WTC11 (cell line): ENCODE results near the gene CSNK1E. TPM values are rescaled to one million over a fixed set of nuclear protein-coding genes. Genes with fewer than 3 reads are reported as not detected.

Experiments
- ATAC-seq: fragments of 200-7000 bp; cut with Tn5 transposase; 2 replicates; pipeline ENCODE4 v1.10.0; 2021; ENCODE audit warnings: mild to moderate bottlenecking, moderate library complexity
- CTCF ChIA-PET: fragments of 300-600 bp; sonication (Branson Sonifier 250); formaldehyde crosslinking; loops from one replicate; lab custom pipeline; 2021; ENCODE audit warnings: antibody characterized with exemption; lab: Charles Lee
- POLR2A ChIA-PET: fragments of 350-600 bp; sonication (Branson Sonifier 250); formaldehyde crosslinking; loops from one replicate; lab custom pipeline; 2021; ENCODE audit warnings: antibody characterized with exemption; lab: Charles Lee
- DNase-seq: peaks from one replicate; pipeline ENCODE4 v3.0.0; 2021; ENCODE audit warnings: low spot score
- H3K27ac Mint-ChIP-seq: 2 replicates; pipeline ENCODE4 v1.8.0; 2021; ENCODE audit warnings: mixed read lengths
- H3K27me3 Mint-ChIP-seq: 2 replicates; pipeline ENCODE4 v1.8.0; 2021; ENCODE audit warnings: low read depth, mild to moderate bottlenecking, moderate library complexity, mixed read lengths
- H3K36me3 Mint-ChIP-seq: 2 replicates; pipeline ENCODE4 v1.8.0; 2021; ENCODE audit warnings: mixed read lengths
- H3K4me1 Mint-ChIP-seq: 2 replicates; pipeline ENCODE4 v1.8.0; 2022; ENCODE audit warnings: mixed read lengths
- H3K4me3 Mint-ChIP-seq: 2 replicates; pipeline ENCODE4 v1.8.0; 2021; ENCODE audit warnings: mild to moderate bottlenecking, moderate library complexity, mixed read lengths
- H3K9me3 Mint-ChIP-seq: 2 replicates; pipeline ENCODE4 v1.8.0; 2021; ENCODE audit warnings: mixed read lengths
- NFATC4 ChIP-seq: fragments of 250-450 bp; sonication (Bioruptor Pico); IDR thresholded peaks from 2 replicates; pipeline ENCODE4 v1.9.0; 2021; ENCODE audit warnings: mild to moderate bottlenecking
- NFE2L1 ChIP-seq: sonication (generic); formaldehyde crosslinking; IDR thresholded peaks from 2 replicates; pipeline ENCODE4 v1.8.1; 2023; ENCODE audit warnings: missing genetic modification reagents
- ZNF423 ChIP-seq: fragments of 250-450 bp; sonication (Bioruptor Pico); IDR thresholded peaks from 2 replicates; pipeline ENCODE4 v2.1.2; 2022; ENCODE audit warnings: mild to moderate bottlenecking, moderate library complexity
- total RNA-seq: library from RNA; stranded (reverse); gene quantifications from 3 replicates; pipeline ENCODE4 v1.2.3, GENCODE V29; 2021
- TF ChIP-seq, protein P1 (sequence below): sonication (generic); formaldehyde crosslinking; IDR thresholded peaks from 2 replicates; pipeline ENCODE4 v1.8.0; 2022; ENCODE audit warnings: mild to moderate bottlenecking, missing genetic modification reagents
- TF ChIP-seq, protein P2 (sequence below): fragments of 250-450 bp; sonication (Bioruptor Pico); conservative IDR thresholded peaks from 2 replicates; pipeline ENCODE4 v1.9.0; 2021; ENCODE audit warnings: mild to moderate bottlenecking

The CSNK1E gene
- total RNA-seq, 1 experiment from 2014 or later: 265 TPM

DNA sequence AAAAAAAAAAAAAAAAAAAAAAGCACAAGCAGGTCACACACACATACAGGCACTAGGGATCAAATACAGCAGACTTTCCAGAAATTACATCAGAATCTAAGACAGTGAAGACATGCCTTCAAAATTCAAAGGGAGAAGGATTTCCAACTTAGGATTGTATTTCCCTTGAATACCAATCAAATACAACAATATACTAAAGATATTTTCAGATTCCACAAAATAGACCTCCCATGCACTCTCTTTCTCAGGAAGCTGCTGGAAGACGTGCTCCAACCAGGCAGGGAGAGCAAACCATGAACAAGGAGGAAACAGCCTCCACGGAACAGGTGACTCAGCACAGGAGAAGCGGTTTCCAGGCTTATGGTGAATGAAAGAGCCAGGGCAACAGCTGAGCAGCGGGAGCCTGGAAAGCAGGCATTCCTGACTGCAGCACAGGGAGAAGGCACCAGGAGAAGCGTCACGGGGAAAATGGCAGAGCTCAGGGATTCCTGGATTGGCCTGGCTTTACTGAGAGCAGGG is 76.4 kb downstream of the CSNK1E start:
- Mint-ChIP-seq H3K9me3 (no peaks in the 10 kb centered on the region), H3K4me1 (peaks cover 15% of the 10 kb centered on the region), H3K4me3 (no peak overlapping the region), H3K36me3 (peaks cover 20% of the 10 kb centered on the region), H3K27ac (peak overlapping the region; percentile 87), H3K27me3 (no peaks in the 10 kb centered on the region)
- POLR2A ChIA-PET: interaction anchor here (0.6 kb wide), 1 partner anchor 45 kb away, joined by 5 read pairs; no protein-coding TSS in a partner anchor
- CTCF ChIA-PET: interaction anchor here (0.6 to 1.5 kb wide), 8 partner anchors 10 to 189 kb away, joined by 3 to 10 read pairs (median 5); no protein-coding TSS in a partner anchor
- ATAC-seq (peak; percentile 91), DNase-seq (peak; percentile 71)
- peak; percentile 92 for TF ChIP-seq NFE2L1 (CRISPR knock-in tag)
- TF ChIP-seq, protein P1, sequence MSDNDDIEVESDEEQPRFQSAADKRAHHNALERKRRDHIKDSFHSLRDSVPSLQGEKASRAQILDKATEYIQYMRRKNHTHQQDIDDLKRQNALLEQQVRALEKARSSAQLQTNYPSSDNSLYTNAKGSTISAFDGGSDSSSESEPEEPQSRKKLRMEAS (CRISPR knock-in tag): no peak
- TF ChIP-seq ZNF423: 0 out of 2 replicates have a peak, but pooled peaks have one; percentile 22
- TF ChIP-seq, protein P2, sequence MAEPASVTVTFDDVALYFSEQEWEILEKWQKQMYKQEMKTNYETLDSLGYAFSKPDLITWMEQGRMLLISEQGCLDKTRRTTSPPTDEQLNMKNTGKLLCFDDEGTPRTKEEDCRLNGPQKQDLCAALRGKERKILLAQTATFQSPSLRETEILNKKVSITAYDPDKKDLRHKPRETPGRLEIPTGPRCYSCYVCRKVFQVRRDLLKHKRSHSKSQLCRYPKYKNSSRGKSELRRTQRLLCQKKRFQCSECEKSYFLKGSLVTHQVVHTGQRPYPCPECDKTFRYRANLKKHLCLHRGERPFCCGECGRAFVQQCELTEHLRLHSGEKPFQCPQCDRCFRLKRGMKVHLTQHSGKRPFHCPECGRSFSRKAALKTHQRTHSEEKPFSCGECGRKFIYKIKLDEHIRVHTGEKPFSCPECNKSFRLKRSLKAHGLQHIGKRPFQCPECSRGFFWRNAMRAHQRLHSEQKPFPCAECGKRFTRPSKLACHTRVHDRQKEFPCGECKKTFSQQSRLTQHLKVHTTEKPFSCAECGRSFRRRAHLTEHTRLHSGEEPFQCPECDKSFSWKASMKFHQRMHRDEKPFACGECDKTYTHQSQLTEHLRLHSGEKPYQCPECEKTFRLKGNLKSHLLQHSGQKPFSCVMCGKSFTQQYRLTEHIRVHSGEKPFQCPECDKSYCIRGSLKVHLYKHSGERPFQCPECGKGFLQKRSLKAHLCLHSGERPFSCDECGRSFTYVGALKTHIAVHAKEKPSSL (CRISPR knock-in tag): no peak
- TF ChIP-seq NFATC4 (CRISPR knock-in tag): no peak

Other genes starting within 250 kb of the CSNK1E start
- 0.53 to 0.98 TPM (median 0.57 TPM) in 3 replicates for gene SLC16A8, start 233.2 kb downstream of the CSNK1E start, total RNA-seq
- gene BAIAP2L2, start 206.7 kb downstream of the CSNK1E start, total RNA-seq: 3.0 to 5.7 TPM (median 4.9 TPM) in 3 replicates
- 29.9 to 44.1 TPM (median 37.6 TPM) in 3 replicates for gene PLA2G6, start 135.6 kb downstream of the CSNK1E start, total RNA-seq
- gene MAFF, start 115.4 kb downstream of the CSNK1E start, total RNA-seq: 4.6 to 6.1 TPM (median 5.7 TPM) in 3 replicates
- 85.9 to 89.7 TPM (median 88.1 TPM) in 3 replicates for gene TMEM184B, start 44.4 kb downstream of the CSNK1E start, total RNA-seq
- gene KCNJ4, start 137.8 kb upstream of the CSNK1E start, total RNA-seq: 3.1 to 3.3 TPM (median 3.2 TPM) in 3 replicates
- 5.7 to 10.3 TPM (median 7.7 TPM) in 3 replicates for gene KDELR3, start 150.7 kb upstream of the CSNK1E start, total RNA-seq
- gene DDX17, start 188.9 kb upstream of the CSNK1E start, total RNA-seq: 399 to 507 TPM (median 489 TPM) in 3 replicates